Liver (tissue), 9 donors: ENCODE data around the gene OPA3. TPM values are rescaled to one million over a fixed set of nuclear protein-coding genes. Genes with fewer than 3 reads are reported as not detected.
A peak's percentile ranks its signal among the peaks of the same experiment; 100 is the strongest.

ENCODE experiments used
- DNase-seq: peaks from one replicate; pipeline ENCODE4 v3.0.0-alpha.2; 2017; ENCODE audit warnings: low spot score
- H3K27ac ChIP-seq, 2 donors: one replicate each; pipeline ENCODE4 v1.7.0; 2013; ENCODE audit warnings: inconsistent platforms in 2 of 2, low read length in 2 of 2, control low read depth in 1 of 2, low read depth in 1 of 2, mild to moderate bottlenecking in 1 of 2
- H3K27me3 ChIP-seq, 4 donors: one replicate each; pipeline versions ENCODE4 v1.6.1 to v1.7.0; 2013; ENCODE audit warnings: low read length in 3 of 4, inconsistent platforms in 1 of 4, mild to moderate bottlenecking in 1 of 4, moderate library complexity in 1 of 4; ENCODE audit not compliant: control insufficient read depth in 4 of 4, insufficient read depth in 4 of 4
- H3K36me3 ChIP-seq, 4 donors: one replicate each; pipeline versions ENCODE4 v1.6.1 to v1.7.0; 2013; ENCODE audit warnings: low read length in 3 of 4, mild to moderate bottlenecking in 3 of 4, low read depth in 1 of 4, moderate library complexity in 1 of 4; ENCODE audit not compliant: control insufficient read depth in 4 of 4, insufficient read depth in 3 of 4
- H3K4me1 ChIP-seq, 4 donors: one replicate each; pipeline versions ENCODE4 v1.6.1 to v1.7.0; 2013; ENCODE audit warnings: low read length in 3 of 4, mild to moderate bottlenecking in 3 of 4, moderate library complexity in 1 of 4; ENCODE audit not compliant: control insufficient read depth in 4 of 4, insufficient read depth in 4 of 4
- H3K4me3 ChIP-seq, 3 donors: one replicate each; pipeline versions ENCODE4 v1.6.1 to v1.7.0; 2013; ENCODE audit warnings: low read length in 3 of 3, control low read depth in 1 of 3, low read depth in 1 of 3, mild to moderate bottlenecking in 1 of 3
- H3K9ac ChIP-seq, 2 donors: one replicate each; pipeline ENCODE4 v1.7.0; 2013; ENCODE audit warnings: low read length in 2 of 2, mild to moderate bottlenecking in 2 of 2, moderate library complexity in 2 of 2, control low read depth in 1 of 2, low read depth in 1 of 2
- H3K9me3 ChIP-seq, 4 donors: one replicate each; pipeline versions ENCODE4 v1.6.1 to v1.7.0; 2013; ENCODE audit warnings: low read length in 3 of 4; ENCODE audit not compliant: control insufficient read depth in 4 of 4
- ATF3 ChIP-seq: IDR thresholded peaks from 2 replicates; pipeline ENCODE4 v1.6.1; 2016; ENCODE audit warnings: antibody characterized with exemption
- CTCF ChIP-seq: fragments of 150-350 bp; IDR thresholded peaks from 2 replicates; pipeline ENCODE4 v1.5.1; 2017; ENCODE audit warnings: improper control_type of control experiment, low read depth, low read length; ENCODE audit not compliant: missing input control
- EGR1 ChIP-seq, 2 donors: IDR thresholded peaks; 2 replicates each; pipeline ENCODE4 v1.6.1; 2016 to 2018; ENCODE audit warnings: antibody characterized with exemption in 2 of 2, low read depth in 2 of 2
- FOXA1 ChIP-seq: IDR thresholded peaks from 2 replicates; pipeline ENCODE4 v1.6.1; 2016; ENCODE audit warnings: antibody characterized with exemption
- FOXA2 ChIP-seq: IDR thresholded peaks from 2 replicates; pipeline ENCODE4 v1.6.1; 2016; ENCODE audit warnings: antibody characterized with exemption
- GABPA ChIP-seq, 2 donors: IDR thresholded peaks in 1 of 2; conservative IDR thresholded peaks in 1 of 2; 2 replicates each; pipeline ENCODE4 v1.6.1; 2016; ENCODE audit warnings: antibody characterized with exemption in 2 of 2, mild to moderate bottlenecking in 1 of 2, moderate library complexity in 1 of 2
- HNF4G ChIP-seq: IDR thresholded peaks from 2 replicates; pipeline ENCODE4 v1.6.1; 2016; ENCODE audit warnings: antibody characterized with exemption
- JUND ChIP-seq, 2 donors: IDR thresholded peaks; 2 replicates each; pipeline ENCODE4 v1.6.1; 2016; ENCODE audit warnings: antibody characterized with exemption in 2 of 2
- MAX ChIP-seq: IDR thresholded peaks from 2 replicates; pipeline ENCODE4 v1.6.1; 2016; ENCODE audit warnings: antibody characterized with exemption
- NR2F2 ChIP-seq: IDR thresholded peaks from 2 replicates; pipeline ENCODE4 v1.6.1; 2016; ENCODE audit warnings: antibody characterized with exemption
- RAD21 ChIP-seq, 2 donors: IDR thresholded peaks; 2 replicates each; pipeline ENCODE4 v1.6.1; 2016; ENCODE audit warnings: antibody characterized with exemption in 2 of 2, mild to moderate bottlenecking in 2 of 2
- REST ChIP-seq: IDR thresholded peaks from 2 replicates; pipeline ENCODE4 v1.6.1; 2016; ENCODE audit warnings: antibody characterized with exemption, mild to moderate bottlenecking
- RXRA ChIP-seq, 2 donors: IDR thresholded peaks; 2 replicates each; pipeline ENCODE4 v1.6.1; 2017 to 2018; ENCODE audit warnings: antibody characterized with exemption in 2 of 2, mild to moderate bottlenecking in 1 of 2
- SP1 ChIP-seq: IDR thresholded peaks from 2 replicates; pipeline ENCODE4 v1.6.1; 2018; ENCODE audit warnings: antibody characterized with exemption, mild to moderate bottlenecking
- ZBTB33 ChIP-seq: IDR thresholded peaks from 2 replicates; pipeline ENCODE4 v1.6.1; 2016; ENCODE audit warnings: antibody characterized with exemption
- WGBS: extraction: QIAGEN DNeasy Blood & Tissue Kit; methylation state at CpG from one replicate; pipeline ENCODE4 v1.1.7; 2013; 5-methylcytosine and 5-hydroxymethylcytosine counted together
- polyA plus RNA-seq, 2 donors: library from polyadenylated mRNA; stranded (reverse) in 1 of 2; unstranded in 1 of 2; fragments of 200-250 nt in 1 of 2; fragments of >200 nt in 1 of 2; fragmentation: Nextera tagmentation in 1 of 2; extraction: Ambion mirVana in 1 of 2; gene quantifications; one replicate each; pipeline versions ENCODE4 v1.2.1 to v1.2.3, GENCODE V29; 2013 to 2015
- total RNA-seq, 2 donors: library from RNA; depleted of rRNA; stranded (reverse); fragments of >200 nt; gene quantifications; one replicate each; pipeline ENCODE4 v1.2.3, GENCODE V29; 2014
- donor health status: healthy.
- donor health status: healthy.
- donor health status: healthy.
- donor health status: healthy.
- donor health status: healthy.

The OPA3 gene
- total and polyA plus RNA-seq, 4 donors = 3.8 to 9.4 (median 6.2) TPM

GRCh38 chr19:45591638-45592005 is 7.0 kb upstream of the OPA3 start:
- no peaks in the 10 kb centered on the region for H3K36me3 ChIP-seq
- no peak for DNase-seq
- peaks cover 0 to 5% (median 0%) of the 10 kb centered on the region in 4 donors for H3K27me3 ChIP-seq
- H3K4me1 ChIP-seq = no peaks in the 10 kb centered on the region
- TF ChIP-seq EGR1 (IDR thresholded peaks at IDR 0.05; ENCODE audit: low read depth in 2 of 2) (no peak), FOXA2 (no peak), MAX (no peak), SP1 (no peak), CTCF (no peak), REST (no peak), ZBTB33 (no peak), NR2F2 (no peak), GABPA (IDR thresholded peaks at IDR 0.05 in 1 of 2, conservative IDR thresholded peaks at IDR 0.05 in 1 of 2) (no peak), RXRA (IDR thresholded peaks at IDR 0.05) (no peak), ATF3 (no peak), HNF4G (no peak), FOXA1 (no peak)
- H3K4me3 ChIP-seq = no peak overlapping the region
- H3K27ac ChIP-seq = peak overlapping the region in 1 of 2 donors; percentile 25
- WGBS = 90% methylated on average over 21 of the region's 21 CpGs
- H3K9ac ChIP-seq = no peak overlapping the region
- H3K9me3 ChIP-seq = no peaks in the 10 kb centered on the region

- no peaks in the 10 kb centered on the region for H3K36me3 ChIP-seq
- H3K4me3 ChIP-seq = no peak overlapping the region
- peak; percentile 36 to 70 for TF ChIP-seq RAD21 (IDR thresholded peaks at IDR 0.05)
- no peak for TF ChIP-seq JUND (IDR thresholded peaks at IDR 0.05)
- peak; percentile 21 for TF ChIP-seq CTCF
- TF ChIP-seq EGR1 (IDR thresholded peaks at IDR 0.05; ENCODE audit: low read depth in 2 of 2) = no peak
- TF ChIP-seq SP1 = no peak
- no peak for TF ChIP-seq FOXA2
- no peak for TF ChIP-seq ATF3
- no peak for TF ChIP-seq REST
- no peak for DNase-seq
- H3K27ac ChIP-seq = no peak overlapping the region
- H3K9ac ChIP-seq = no peak overlapping the region
- peaks cover 0 to 5% (median 0%) of the 10 kb centered on the region in 4 donors for H3K27me3 ChIP-seq
- no peaks in the 10 kb centered on the region for H3K9me3 ChIP-seq
- WGBS = 50% methylated on average over 48 of the region's 48 CpGs
- no peaks in the 10 kb centered on the region for H3K4me1 ChIP-seq
Measured at GRCh38 chr19:45591004-45591637, 6.5 kb upstream of the OPA3 start.
